Sigmoid colon (tissue), 7 donors: ENCODE results near the gene ACKR4. TPM values are rescaled to one million over a fixed set of nuclear protein-coding genes. Genes with fewer than 3 reads are reported as not detected.
"Not testable (repeated sequence)": the region's sequence is repeated elsewhere in the genome, so short reads cannot be mapped to it uniquely, and the experiment has no call there.

ENCODE experiments used
- DNase-seq: peaks from one replicate; pipeline ENCODE4 v3.0.0-alpha.2; 2019
- H3K27ac ChIP-seq, 4 donors: fragments of 200-600 bp; sonication (generic); one replicate each; pipeline ENCODE4 v1.5.1; 2016 to 2019; ENCODE audit warnings: mild to moderate bottlenecking in 1 of 4
- H3K27me3 ChIP-seq, 3 donors: fragments of 200-600 bp; sonication (generic); one replicate each; pipeline ENCODE4 v1.5.1; 2019; ENCODE audit warnings: mild to moderate bottlenecking in 1 of 3
- H3K36me3 ChIP-seq, 4 donors: fragments of 200-600 bp; sonication (generic); one replicate each; pipeline ENCODE4 v1.5.1; 2016 to 2019
- H3K4me1 ChIP-seq, 4 donors: fragments of 200-600 bp; sonication (generic); one replicate each; pipeline ENCODE4 v1.5.1; 2017 to 2019
- H3K4me3 ChIP-seq, 4 donors: fragments of 200-600 bp; sonication (generic); one replicate each; pipeline ENCODE4 v1.5.1; 2017 to 2019; ENCODE audit warnings: mild to moderate bottlenecking in 2 of 4, moderate library complexity in 1 of 4
- H3K9me3 ChIP-seq, 4 donors: fragments of 200-600 bp in 3 of 4; sonication (generic) in 3 of 4; one replicate each; pipeline versions ENCODE4 v1.5.1 to v1.6.1; 2013 to 2019
- CTCF ChIP-seq, 4 experiments: fragments of 450-650 bp in 3 of 4; fragments of 200-600 bp in 1 of 4; IDR thresholded peaks; one replicate each; pipeline ENCODE4 v1.5.1; 2016 to 2019; ENCODE audit warnings: antibody characterized with exemption in 4 of 4, mild to moderate bottlenecking in 3 of 4, moderate library complexity in 2 of 4
- EP300 ChIP-seq, 4 donors: sonication (generic); formaldehyde crosslinking; IDR thresholded peaks; one replicate each; pipeline ENCODE4 v1.6.1; 2017; ENCODE audit warnings: antibody characterized with exemption in 4 of 4
- POLR2A ChIP-seq, 2 donors: fragments of 450-650 bp; IDR thresholded peaks; one replicate each; pipeline ENCODE4 v1.6.1; 2016; ENCODE audit warnings: antibody characterized with exemption in 2 of 2, mild to moderate bottlenecking in 2 of 2, moderate library complexity in 2 of 2
- POLR2AphosphoS5 ChIP-seq, 4 donors: sonication (generic); formaldehyde crosslinking; IDR thresholded peaks; one replicate each; pipeline ENCODE4 v1.6.1; 2017; ENCODE audit warnings: antibody characterized with exemption in 4 of 4
- WGBS, 2 donors: extraction: QIAGEN DNeasy Blood & Tissue Kit; methylation state at CpG; one replicate each; pipeline ENCODE4 v1.1.7; 2013; 5-methylcytosine and 5-hydroxymethylcytosine counted together
- intact Hi-C: fragments of 100-400 bp; cut with DNase I; formaldehyde crosslinking; loops from one replicate; pipeline ENCODE4 v1.15.1; 2023
- polyA plus RNA-seq, 3 donors: library from polyadenylated mRNA; stranded (reverse); fragments of 200-250 nt; gene quantifications; one replicate each; pipeline ENCODE4 v1.2.3, GENCODE V29; 2013
- total RNA-seq, 4 donors: library from RNA; depleted of rRNA; stranded (reverse); fragments of >200 nt; gene quantifications; one replicate each; pipeline ENCODE4 v1.1.0, GENCODE V29; 2016
- donor health status: healthy with polysubstance abuse.
- donor health status: Bipolar disorder and iron deficiency.
- donor health status: healthy.

ACKR4 gene
- total and polyA plus RNA-seq, 7 donors, result 0.54 to 5.0 (median 2.0) TPM; not detected in 2

- Histone ChIP-seq H3K4me1 (peaks cover 0 to 15% (median 0%) of the 10 kb centered on the region in 4 donors), H3K36me3 (peaks cover 0 to 2% (median 0%) of the 10 kb centered on the region in 4 donors), H3K4me3 (peak overlapping the region in 2 of 4 donors; percentile 18 to 29), H3K27me3 (no peaks in the 10 kb centered on the region), H3K9me3 (no peaks in the 10 kb centered on the region), H3K27ac (peak overlapping the region in 2 of 4 donors; percentile 39 to 51)
- DNase-seq, result no peak
- 39 to 79% methylated on average over 2 of the region's 2 CpGs for WGBS, 2 donors
- intact Hi-C loops, result no loop called here
- no peak for TF ChIP-seq CTCF (IDR thresholded peaks at IDR 0.05)
- no peak for TF ChIP-seq POLR2A (IDR thresholded peaks at IDR 0.05)
- TF ChIP-seq POLR2AphosphoS5 (IDR thresholded peaks at IDR 0.05), result no peak
- no peak for TF ChIP-seq EP300 (IDR thresholded peaks at IDR 0.05)
Observed at GRCh38 chr3:132597660-132598059, 590 bp downstream of the ACKR4 start.

GRCh38 chr3:132598181-132598580 lies 1.1 kb downstream of the ACKR4 start:
- peak overlapping the region in 1 of 4 donors; percentile 29 for H3K4me3 ChIP-seq
- TF ChIP-seq EP300 (IDR thresholded peaks at IDR 0.05) (no peak), POLR2AphosphoS5 (IDR thresholded peaks at IDR 0.05) (no peak), POLR2A (IDR thresholded peaks at IDR 0.05) (no peak)
- intact Hi-C loops, result no loop called here

GRCh38 chr3:132600614-132601013 lies 3.5 kb downstream of the ACKR4 start:
- intact Hi-C loops, result not testable (repeated sequence)
- no CpG with 5 or more reads among the region's 1 CpG for WGBS, 2 donors

More at GRCh38 chr3:132598181-132598580, 1.1 kb downstream of the ACKR4 start:
- H3K4me1 ChIP-seq, result peaks cover 0 to 15% (median 0%) of the 10 kb centered on the region in 4 donors
- WGBS, 2 donors, result 43 to 74% methylated on average over 3 of the region's 3 CpGs
- DNase-seq, result no peak
- no peaks in the 10 kb centered on the region for H3K27me3 ChIP-seq
- H3K27ac ChIP-seq, result peak overlapping the region in 1 of 4 donors; percentile 51
- no peaks in the 10 kb centered on the region for H3K9me3 ChIP-seq
- peaks cover 0 to 7% (median 0%) of the 10 kb centered on the region in 4 donors for H3K36me3 ChIP-seq

GRCh38 chr3:132605374-132605792 lies 8.3 kb downstream of the ACKR4 start:
- H3K4me1 ChIP-seq, result peaks cover 0 to 19% (median 7%) of the 10 kb centered on the region in 4 donors
- DNase-seq, result no peak
- TF ChIP-seq CTCF (IDR thresholded peaks at IDR 0.05) (no peak), POLR2A (IDR thresholded peaks at IDR 0.05) (no peak), POLR2AphosphoS5 (IDR thresholded peaks at IDR 0.05) (no peak), EP300 (IDR thresholded peaks at IDR 0.05) (no peak)
- no peaks in the 10 kb centered on the region for H3K27me3 ChIP-seq
- intact Hi-C loops, result no loop called here
- 89 to 91% methylated on average over 2 of the region's 2 CpGs for WGBS, 2 donors
- H3K36me3 ChIP-seq, result peaks cover 0 to 17% (median 1%) of the 10 kb centered on the region in 4 donors
- peaks cover 0 to 6% (median 0%) of the 10 kb centered on the region in 4 donors for H3K9me3 ChIP-seq
- H3K27ac ChIP-seq, result peak overlapping the region in 2 of 4 donors; percentile 44 to 63
- H3K4me3 ChIP-seq, result no peak overlapping the region

More at GRCh38 chr3:132600614-132601013, 3.5 kb downstream of the ACKR4 start:
- H3K27me3 ChIP-seq, H3K9me3 ChIP-seq, H3K4me1 ChIP-seq, H3K27ac ChIP-seq, DNase-seq, H3K4me3 ChIP-seq: not testable (repeated sequence)
- H3K36me3 ChIP-seq, result peaks cover 0 to 17% (median 1%) of the 10 kb centered on the region in 4 donors

GRCh38 chr3:132606085-132606484 lies 9.0 kb downstream of the ACKR4 start:
- intact Hi-C loops, result no loop called here
- H3K27ac ChIP-seq, result peak overlapping the region in 3 of 4 donors; percentile 25 to 63 (median 44)
- WGBS, 2 donors, result 85 to 87% methylated on average over 1 of the region's 1 CpG

GRCh38 chr3:132606620-132607019 lies 9.6 kb downstream of the ACKR4 start:
- H3K36me3 ChIP-seq, result peaks cover 0 to 17% (median 1%) of the 10 kb centered on the region in 4 donors
- H3K9me3 ChIP-seq, intact Hi-C loops, H3K4me3 ChIP-seq, DNase-seq, H3K27me3 ChIP-seq: not testable (repeated sequence)
- peak overlapping the region in 2 of 4 donors; percentile 44 to 63 for H3K27ac ChIP-seq
- WGBS, 2 donors, result 93 to 95% methylated on average over 8 of the region's 8 CpGs
- peaks cover 0 to 19% (median 7%) of the 10 kb centered on the region in 4 donors for H3K4me1 ChIP-seq

More at GRCh38 chr3:132606085-132606484, 9.0 kb downstream of the ACKR4 start:
- Histone ChIP-seq H3K27me3 (no peaks in the 10 kb centered on the region), H3K9me3 (peaks cover 0 to 6% (median 0%) of the 10 kb centered on the region in 4 donors), H3K4me1 (peaks cover 0 to 19% (median 7%) of the 10 kb centered on the region in 4 donors), H3K4me3 (no peak overlapping the region), H3K36me3 (peaks cover 0 to 17% (median 1%) of the 10 kb centered on the region in 4 donors)
- no peak for DNase-seq
- TF ChIP-seq EP300 (IDR thresholded peaks at IDR 0.05) (no peak), POLR2A (IDR thresholded peaks at IDR 0.05) (no peak), CTCF (IDR thresholded peaks at IDR 0.05) (no peak)

GRCh38 chr3:132615301-132615700 lies 18.2 kb downstream of the ACKR4 start:
- intact Hi-C loops, H3K4me3 ChIP-seq, H3K27ac ChIP-seq, H3K4me1 ChIP-seq, H3K27me3 ChIP-seq, H3K9me3 ChIP-seq, DNase-seq: not testable (repeated sequence)
- H3K36me3 ChIP-seq, result peaks cover 0 to 26% (median 0%) of the 10 kb centered on the region in 4 donors
- WGBS, 2 donors, result 97 to 98% methylated on average over 3 of the region's 3 CpGs
